HepG2 (cell line): ENCODE data around the gene EOLA1. TPM values are rescaled to one million over a fixed set of nuclear protein-coding genes. Genes with fewer than 3 reads are reported as not detected.

Source experiments
- ELF4 ChIP-seq: sonication (generic); formaldehyde crosslinking; IDR thresholded peaks from 2 replicates; pipeline ENCODE4 v1.5.0; 2020; ENCODE audit warnings: missing genetic modification reagents, mild to moderate bottlenecking, moderate library complexity, borderline replicate concordance
- HNF1B ChIP-seq: sonication (generic); formaldehyde crosslinking; IDR thresholded peaks from 2 replicates; pipeline ENCODE4 v1.5.1; 2020; ENCODE audit warnings: mild to moderate bottlenecking, moderate library complexity, missing genetic modification reagents
- KDM1A ChIP-seq: IDR thresholded peaks from 2 replicates; pipeline ENCODE4 v1.6.1; 2016; ENCODE audit warnings: missing compliant biosample characterization
- KDM4B ChIP-seq: sonication (generic); formaldehyde crosslinking; IDR thresholded peaks from 2 replicates; pipeline ENCODE4 v1.4.0; 2020; ENCODE audit warnings: missing genetic modification reagents
- NBN ChIP-seq: fragments of 450-650 bp; conservative IDR thresholded peaks from 2 replicates; pipeline ENCODE4 v1.6.1; 2017
- NCOR1 ChIP-seq: fragments of 200-600 bp; sonication (generic); IDR thresholded peaks from 2 replicates; pipeline ENCODE4 v1.7.0; 2017; ENCODE audit warnings: antibody characterized with exemption, low read length, borderline replicate concordance
- PRDM10 ChIP-seq: sonication (generic); formaldehyde crosslinking; IDR thresholded peaks from 2 replicates; pipeline ENCODE4 v1.4.0; 2020; ENCODE audit warnings: low read depth, missing genetic modification reagents
- PREB ChIP-seq: sonication (generic); formaldehyde crosslinking; IDR thresholded peaks from 2 replicates; pipeline ENCODE4 v1.4.0; 2020; ENCODE audit warnings: missing genetic modification reagents
- RBM22 ChIP-seq: fragments of 200-400 bp; formaldehyde crosslinking; optimal IDR thresholded peaks from 2 replicates; pipeline ENCODE3; 2017; ENCODE audit warnings: mild to moderate bottlenecking, low read length, moderate library complexity
- RFXAP ChIP-seq: sonication (generic); formaldehyde crosslinking; IDR thresholded peaks from 2 replicates; pipeline ENCODE4 v1.4.0; 2020; ENCODE audit warnings: missing genetic modification reagents, borderline replicate concordance
- SMARCC2 ChIP-seq: fragments of 450-650 bp; IDR thresholded peaks from 2 replicates; pipeline ENCODE4 v1.6.1; 2017; ENCODE audit warnings: antibody characterized with exemption, mild to moderate bottlenecking
- SMARCE1 ChIP-seq: fragments of 450-650 bp; IDR thresholded peaks from 2 replicates; pipeline ENCODE4 v1.6.1; 2017; ENCODE audit warnings: borderline replicate concordance
- SP1 ChIP-seq, 2 experiments: fragments of 450-650 bp in 1 of 2; sonication (generic) in 1 of 2; formaldehyde crosslinking in 1 of 2; IDR thresholded peaks; 2 replicates each; pipeline versions ENCODE4 v1.4.0 to v1.6.1; 2016 to 2020; ENCODE audit warnings: missing genetic modification reagents in 1 of 2
- ZIK1 ChIP-seq: sonication (generic); formaldehyde crosslinking; IDR thresholded peaks from 2 replicates; pipeline ENCODE4 v1.5.0; 2020; ENCODE audit warnings: mild to moderate bottlenecking, low read depth, missing genetic modification reagents, borderline replicate concordance
- ZNF670 ChIP-seq: sonication (generic); formaldehyde crosslinking; IDR thresholded peaks from 2 replicates; pipeline ENCODE4 v1.8.0; 2022; ENCODE audit warnings: mild to moderate bottlenecking, missing genetic modification reagents, borderline replicate concordance
- ZNF703 ChIP-seq: sonication (generic); formaldehyde crosslinking; IDR thresholded peaks from 2 replicates; pipeline ENCODE4 v1.5.1; 2020; ENCODE audit warnings: missing genetic modification reagents, mild to moderate bottlenecking, moderate library complexity, borderline replicate concordance
- polyA plus RNA-seq, 8 experiments: library from polyadenylated mRNA; depleted of rRNA in 3 of 8; stranded (reverse) in 7 of 8; unstranded in 1 of 8; fragments of >200 nt; fragmentation: Illumina TruSeq in 4 of 8; extraction: Trizol in 4 of 8; gene quantifications; 2 replicates each; pipeline versions ENCODE4 v1.2.1 to v1.2.3, GENCODE V29; 2011 to 2016; ENCODE audit warnings: low read depth in 4 of 8, missing spikeins in 1 of 8, mixed read lengths in 1 of 8; ENCODE audit not compliant: insufficient read depth in 1 of 8
- total RNA-seq, 5 experiments: library from RNA; depleted of rRNA; stranded (reverse); fragments of >200 nt; fragmentation: Illumina TruSeq; extraction: Trizol; gene quantifications; 2 replicates each; pipeline ENCODE4 v1.2.3, GENCODE V29; 2016; ENCODE audit warnings: low read depth in 1 of 5
- TF ChIP-seq, protein P1 (sequence below), 2 experiments: sonication (generic) in 1 of 2; formaldehyde crosslinking in 1 of 2; IDR thresholded peaks; 2 replicates each; pipeline versions ENCODE4 v1.4.0 to v1.6.1; 2018 to 2020; ENCODE audit warnings: missing genetic modification reagents in 2 of 2, borderline replicate concordance in 1 of 2, low read depth in 1 of 2, mild to moderate bottlenecking in 1 of 2, missing biosample characterization in 1 of 2
- TF ChIP-seq, protein P2 (sequence below): sonication (generic); formaldehyde crosslinking; IDR thresholded peaks from 2 replicates; pipeline ENCODE4 v1.4.0; 2020; ENCODE audit warnings: low read depth, mild to moderate bottlenecking, missing genetic modification reagents

EOLA1 gene
- total and polyA plus RNA-seq, 2 of the 13 experiments (the other 11 are each of a cell fraction or from before 2014, with no cell fraction given): 6.5 to 9.6 TPM

GRCh38 chrX:149540621-149541520, at the start of gene EOLA1 (continued):
- TF ChIP-seq, protein P1, sequence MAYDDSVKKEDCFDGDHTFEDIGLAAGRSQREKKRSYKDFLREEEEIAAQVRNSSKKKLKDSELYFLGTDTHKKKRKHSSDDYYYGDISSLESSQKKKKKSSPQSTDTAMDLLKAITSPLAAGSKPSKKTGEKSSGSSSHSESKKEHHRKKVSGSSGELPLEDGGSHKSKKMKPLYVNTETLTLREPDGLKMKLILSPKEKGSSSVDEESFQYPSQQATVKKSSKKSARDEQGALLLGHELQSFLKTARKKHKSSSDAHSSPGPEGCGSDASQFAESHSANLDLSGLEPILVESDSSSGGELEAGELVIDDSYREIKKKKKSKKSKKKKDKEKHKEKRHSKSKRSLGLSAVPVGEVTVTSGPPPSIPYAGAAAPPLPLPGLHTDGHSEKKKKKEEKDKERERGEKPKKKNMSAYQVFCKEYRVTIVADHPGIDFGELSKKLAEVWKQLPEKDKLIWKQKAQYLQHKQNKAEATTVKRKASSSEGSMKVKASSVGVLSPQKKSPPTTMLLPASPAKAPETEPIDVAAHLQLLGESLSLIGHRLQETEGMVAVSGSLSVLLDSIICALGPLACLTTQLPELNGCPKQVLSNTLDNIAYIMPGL (CRISPR knock-in tag; IDR thresholded peaks at IDR 0.05; ENCODE audit: borderline replicate concordance in 1 of 2, low read depth in 1 of 2): no peak
- TF ChIP-seq, protein P2, sequence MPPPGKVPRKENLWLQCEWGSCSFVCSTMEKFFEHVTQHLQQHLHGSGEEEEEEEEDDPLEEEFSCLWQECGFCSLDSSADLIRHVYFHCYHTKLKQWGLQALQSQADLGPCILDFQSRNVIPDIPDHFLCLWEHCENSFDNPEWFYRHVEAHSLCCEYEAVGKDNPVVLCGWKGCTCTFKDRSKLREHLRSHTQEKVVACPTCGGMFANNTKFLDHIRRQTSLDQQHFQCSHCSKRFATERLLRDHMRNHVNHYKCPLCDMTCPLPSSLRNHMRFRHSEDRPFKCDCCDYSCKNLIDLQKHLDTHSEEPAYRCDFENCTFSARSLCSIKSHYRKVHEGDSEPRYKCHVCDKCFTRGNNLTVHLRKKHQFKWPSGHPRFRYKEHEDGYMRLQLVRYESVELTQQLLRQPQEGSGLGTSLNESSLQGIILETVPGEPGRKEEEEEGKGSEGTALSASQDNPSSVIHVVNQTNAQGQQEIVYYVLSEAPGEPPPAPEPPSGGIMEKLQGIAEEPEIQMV (CRISPR knock-in tag): no peak
- TF ChIP-seq PREB (no peak), ZIK1 (CRISPR knock-in tag) (no peak), SMARCE1 (no peak), ELF4 (no peak), RBM22 (no peak), ZNF670 (CRISPR knock-in tag) (no peak), PRDM10 (CRISPR knock-in tag) (no peak), KDM4B (CRISPR knock-in tag) (no peak), ZNF703 (CRISPR knock-in tag) (no peak), NCOR1 (no peak), RFXAP (no peak), SMARCC2 (no peak), HNF1B (CRISPR knock-in tag) (0 out of 2 replicates have a peak, but pooled peaks have one; percentile 19), NBN (no peak), SP1 (IDR thresholded peaks at IDR 0.05) (no peak), SP1 (CRISPR knock-in tag; IDR thresholded peaks at IDR 0.05) (no peak; the same call in 1 of the 2 replicates), KDM1A (no peak)
